Measurements from ENCODE around the gene PPP2R2B.

DNA sequence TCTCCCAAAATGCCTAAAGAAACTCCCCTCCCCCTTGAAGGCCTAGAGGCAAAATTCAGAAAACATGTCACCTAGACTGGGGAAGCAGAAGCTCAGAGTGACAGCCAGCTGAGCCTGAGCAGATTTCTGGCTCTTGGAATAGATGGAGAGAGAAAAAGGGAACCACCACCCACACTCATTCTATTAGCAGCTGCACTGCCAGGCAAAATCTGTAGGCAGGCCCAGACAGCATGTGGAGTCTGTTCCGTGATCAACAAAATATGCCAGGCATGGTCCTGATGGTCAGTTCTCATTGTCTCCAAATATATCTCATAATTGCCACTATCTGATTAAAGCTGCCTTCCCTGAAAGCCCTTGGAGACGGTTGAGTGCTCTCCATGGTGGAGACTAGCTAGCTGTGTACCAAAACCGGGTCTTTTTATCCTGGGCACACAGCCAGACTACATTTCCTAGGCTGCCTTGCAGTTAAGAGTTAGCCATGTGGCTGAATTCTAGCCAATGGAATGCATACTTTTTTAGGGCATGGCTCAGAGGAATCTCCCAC, 230.8 kb downstream of the PPP2R2B start:
- TF ChIP-seq CTCF (conservative IDR thresholded peaks at IDR 0.05; ENCODE audit: low read depth, low read length) (no peak), EZH2 (IDR thresholded peaks at IDR 0.05; ENCODE audit: borderline replicate concordance, low read depth, low read length, poor library complexity, severe bottlenecking) (no peak)
